ENCODE measurements around the gene OPRL1. TPM values are rescaled to one million over a fixed set of nuclear protein-coding genes. Genes with fewer than 3 reads are reported as not detected.

Gene OPRL1
- total RNA-seq, 1 donor from 2014 or later: 0.52 TPM

GRCh38 chr20:64064145-64064698, 15.7 kb upstream of the OPRL1 start:
- Histone ChIP-seq H3K9ac (ENCODE audit: low read depth in 1 of 3, low read length in 3 of 3) (peak overlapping the region; percentile 76 to 89 (median 76)), H3K27ac (ENCODE audit: low read depth, low read length) (no peak overlapping the region), H3K27me3 (ENCODE audit: control insufficient read depth in 3 of 3, insufficient read depth in 3 of 3, low read length in 3 of 3) (no peaks in the 10 kb centered on the region), H3K4me1 (ENCODE audit: control insufficient read depth in 3 of 3, insufficient read depth in 3 of 3, low read length in 3 of 3) (peaks cover 16 to 28% (median 27%) of the 10 kb centered on the region in 3 donors), H3K4me3 (ENCODE audit: low read length in 3 of 3) (peak overlapping the region; percentile 78 to 85 (median 82)), H3K36me3 (ENCODE audit: control insufficient read depth in 3 of 3, insufficient read depth in 3 of 3, low read length in 3 of 3) (no peaks in the 10 kb centered on the region), H3K9me3 (ENCODE audit: control insufficient read depth in 3 of 3, low read length in 3 of 3) (no peaks in the 10 kb centered on the region)

GRCh38 chr20:64065062-64065973, 14.6 kb upstream of the OPRL1 start:
- H3K36me3 ChIP-seq (ENCODE audit: control insufficient read depth in 3 of 3, insufficient read depth in 3 of 3, low read length in 3 of 3): no peaks in the 10 kb centered on the region
- H3K9ac ChIP-seq (ENCODE audit: low read depth in 1 of 3, low read length in 3 of 3): peak overlapping the region in 2 of 3 donors; percentile 8 to 54
- no peaks in the 10 kb centered on the region for H3K27me3 ChIP-seq (ENCODE audit: control insufficient read depth in 3 of 3, insufficient read depth in 3 of 3, low read length in 3 of 3)
- no peak overlapping the region for H3K27ac ChIP-seq (ENCODE audit: low read depth, low read length)
- H3K4me3 ChIP-seq (ENCODE audit: low read length in 3 of 3): no peak overlapping the region
- no peaks in the 10 kb centered on the region for H3K9me3 ChIP-seq (ENCODE audit: control insufficient read depth in 3 of 3, low read length in 3 of 3)
- H3K4me1 ChIP-seq (ENCODE audit: control insufficient read depth in 3 of 3, insufficient read depth in 3 of 3, low read length in 3 of 3): peaks cover 16 to 30% (median 27%) of the 10 kb centered on the region in 3 donors

GRCh38 chr20:64065974-64066343, 13.9 kb upstream of the OPRL1 start:
- no peak overlapping the region for H3K9ac ChIP-seq (ENCODE audit: low read depth in 1 of 3, low read length in 3 of 3)
- no peaks in the 10 kb centered on the region for H3K27me3 ChIP-seq (ENCODE audit: control insufficient read depth in 3 of 3, insufficient read depth in 3 of 3, low read length in 3 of 3)
- peaks cover 16 to 30% (median 27%) of the 10 kb centered on the region in 3 donors for H3K4me1 ChIP-seq (ENCODE audit: control insufficient read depth in 3 of 3, insufficient read depth in 3 of 3, low read length in 3 of 3)
- no peak overlapping the region for H3K4me3 ChIP-seq (ENCODE audit: low read length in 3 of 3)
- H3K9me3 ChIP-seq (ENCODE audit: control insufficient read depth in 3 of 3, low read length in 3 of 3): no peaks in the 10 kb centered on the region
- H3K27ac ChIP-seq (ENCODE audit: low read depth, low read length): no peak overlapping the region
- no peaks in the 10 kb centered on the region for H3K36me3 ChIP-seq (ENCODE audit: control insufficient read depth in 3 of 3, insufficient read depth in 3 of 3, low read length in 3 of 3)

- peaks cover 0 to 1% (median 0%) of the 10 kb centered on the region in 3 donors for H3K36me3 ChIP-seq (ENCODE audit: control insufficient read depth in 3 of 3, insufficient read depth in 3 of 3, low read length in 3 of 3)
- H3K9ac ChIP-seq (ENCODE audit: low read depth in 1 of 3, low read length in 3 of 3): no peak overlapping the region
- H3K9me3 ChIP-seq (ENCODE audit: control insufficient read depth in 3 of 3, low read length in 3 of 3): no peaks in the 10 kb centered on the region
- no peak overlapping the region for H3K4me3 ChIP-seq (ENCODE audit: low read length in 3 of 3)
- peaks cover 15 to 27% (median 24%) of the 10 kb centered on the region in 3 donors for H3K4me1 ChIP-seq (ENCODE audit: control insufficient read depth in 3 of 3, insufficient read depth in 3 of 3, low read length in 3 of 3)
- H3K27me3 ChIP-seq (ENCODE audit: control insufficient read depth in 3 of 3, insufficient read depth in 3 of 3, low read length in 3 of 3): no peaks in the 10 kb centered on the region
- H3K27ac ChIP-seq (ENCODE audit: low read depth, low read length): no peak overlapping the region
These were observed 12.8 kb upstream of the OPRL1 start for GRCh38 chr20:64067005-64067632.

- H3K36me3 ChIP-seq (ENCODE audit: control insufficient read depth in 3 of 3, insufficient read depth in 3 of 3, low read length in 3 of 3): peaks cover 1 to 3% (median 2%) of the 10 kb centered on the region in 3 donors
These were observed 12.1 kb upstream of the OPRL1 start for GRCh38 chr20:64067733-64068307.

GRCh38 chr20:64068386-64069208, 11.3 kb upstream of the OPRL1 start:
- no peak overlapping the region for H3K9ac ChIP-seq (ENCODE audit: low read depth in 1 of 3, low read length in 3 of 3)
- peaks cover 11 to 21% (median 14%) of the 10 kb centered on the region in 3 donors for H3K4me1 ChIP-seq (ENCODE audit: control insufficient read depth in 3 of 3, insufficient read depth in 3 of 3, low read length in 3 of 3)
- peaks cover 1 to 4% (median 3%) of the 10 kb centered on the region in 3 donors for H3K36me3 ChIP-seq (ENCODE audit: control insufficient read depth in 3 of 3, insufficient read depth in 3 of 3, low read length in 3 of 3)
- no peaks in the 10 kb centered on the region for H3K27me3 ChIP-seq (ENCODE audit: control insufficient read depth in 3 of 3, insufficient read depth in 3 of 3, low read length in 3 of 3)
- H3K4me3 ChIP-seq (ENCODE audit: low read length in 3 of 3): no peak overlapping the region
- no peaks in the 10 kb centered on the region for H3K9me3 ChIP-seq (ENCODE audit: control insufficient read depth in 3 of 3, low read length in 3 of 3)
- no peak overlapping the region for H3K27ac ChIP-seq (ENCODE audit: low read depth, low read length)

More at GRCh38 chr20:64067733-64068307, 12.1 kb upstream of the OPRL1 start:
- no peak overlapping the region for H3K9ac ChIP-seq (ENCODE audit: low read depth in 1 of 3, low read length in 3 of 3)
- no peaks in the 10 kb centered on the region for H3K27me3 ChIP-seq (ENCODE audit: control insufficient read depth in 3 of 3, insufficient read depth in 3 of 3, low read length in 3 of 3)
- H3K4me3 ChIP-seq (ENCODE audit: low read length in 3 of 3): no peak overlapping the region
- no peak overlapping the region for H3K27ac ChIP-seq (ENCODE audit: low read depth, low read length)
- peaks cover 11 to 22% (median 18%) of the 10 kb centered on the region in 3 donors for H3K4me1 ChIP-seq (ENCODE audit: control insufficient read depth in 3 of 3, insufficient read depth in 3 of 3, low read length in 3 of 3)
- no peaks in the 10 kb centered on the region for H3K9me3 ChIP-seq (ENCODE audit: control insufficient read depth in 3 of 3, low read length in 3 of 3)

GRCh38 chr20:64069209-64069613, 10.7 kb upstream of the OPRL1 start:
- H3K27me3 ChIP-seq (ENCODE audit: control insufficient read depth in 3 of 3, insufficient read depth in 3 of 3, low read length in 3 of 3): no peaks in the 10 kb centered on the region
- no peak overlapping the region for H3K9ac ChIP-seq (ENCODE audit: low read depth in 1 of 3, low read length in 3 of 3)
- H3K27ac ChIP-seq (ENCODE audit: low read depth, low read length): no peak overlapping the region
- H3K36me3 ChIP-seq (ENCODE audit: control insufficient read depth in 3 of 3, insufficient read depth in 3 of 3, low read length in 3 of 3): peaks cover 3 to 5% (median 4%) of the 10 kb centered on the region in 3 donors
- no peaks in the 10 kb centered on the region for H3K9me3 ChIP-seq (ENCODE audit: control insufficient read depth in 3 of 3, low read length in 3 of 3)
- no peak overlapping the region for H3K4me3 ChIP-seq (ENCODE audit: low read length in 3 of 3)
- H3K4me1 ChIP-seq (ENCODE audit: control insufficient read depth in 3 of 3, insufficient read depth in 3 of 3, low read length in 3 of 3): peaks cover 5 to 14% (median 8%) of the 10 kb centered on the region in 3 donors

GRCh38 chr20:64069614-64070243, 10.2 kb upstream of the OPRL1 start:
- Histone ChIP-seq H3K27ac (ENCODE audit: low read depth, low read length) (no peak overlapping the region), H3K4me1 (ENCODE audit: control insufficient read depth in 3 of 3, insufficient read depth in 3 of 3, low read length in 3 of 3) (peaks cover 0 to 9% (median 4%) of the 10 kb centered on the region in 3 donors), H3K36me3 (ENCODE audit: control insufficient read depth in 3 of 3, insufficient read depth in 3 of 3, low read length in 3 of 3) (peaks cover 3 to 5% (median 4%) of the 10 kb centered on the region in 3 donors), H3K27me3 (ENCODE audit: control insufficient read depth in 3 of 3, insufficient read depth in 3 of 3, low read length in 3 of 3) (no peaks in the 10 kb centered on the region), H3K9me3 (ENCODE audit: control insufficient read depth in 3 of 3, low read length in 3 of 3) (no peaks in the 10 kb centered on the region), H3K9ac (ENCODE audit: low read depth in 1 of 3, low read length in 3 of 3) (no peak overlapping the region), H3K4me3 (ENCODE audit: low read length in 3 of 3) (no peak overlapping the region)

Data from skeletal muscle tissue (tissue), 4 donors.